HT-29 (cell line): ENCODE results near the gene OR1E2. TPM values are rescaled to one million over a fixed set of nuclear protein-coding genes. Genes with fewer than 3 reads are reported as not detected.
"Not testable (repeated sequence)": the region's sequence is repeated elsewhere in the genome, so short reads cannot be mapped to it uniquely, and the experiment has no call there.

Experiments used
- DNase-seq: peaks from one replicate; pipeline ENCODE4 v3.0.0-alpha.2; 2015; ENCODE audit warnings: low spot score
- total RNA-seq: library from RNA; depleted of rRNA; stranded (reverse); fragments of >200 nt; shearing (Covaris generic); gene quantifications from 2 replicates; pipeline ENCODE4 v1.2.3, GENCODE V29; 2014; rRNA removed

Gene OR1E2
- total RNA-seq, 1 experiment from 2014 or later, result not detected

- DNase-seq, result not testable (repeated sequence)
Observed at GRCh38 chr17:3397801-3398200, 35.8 kb downstream of the OR1E2 start.

- no peak for DNase-seq
Observed at GRCh38 chr17:3389791-3390190, 43.9 kb downstream of the OR1E2 start.

DNA sequence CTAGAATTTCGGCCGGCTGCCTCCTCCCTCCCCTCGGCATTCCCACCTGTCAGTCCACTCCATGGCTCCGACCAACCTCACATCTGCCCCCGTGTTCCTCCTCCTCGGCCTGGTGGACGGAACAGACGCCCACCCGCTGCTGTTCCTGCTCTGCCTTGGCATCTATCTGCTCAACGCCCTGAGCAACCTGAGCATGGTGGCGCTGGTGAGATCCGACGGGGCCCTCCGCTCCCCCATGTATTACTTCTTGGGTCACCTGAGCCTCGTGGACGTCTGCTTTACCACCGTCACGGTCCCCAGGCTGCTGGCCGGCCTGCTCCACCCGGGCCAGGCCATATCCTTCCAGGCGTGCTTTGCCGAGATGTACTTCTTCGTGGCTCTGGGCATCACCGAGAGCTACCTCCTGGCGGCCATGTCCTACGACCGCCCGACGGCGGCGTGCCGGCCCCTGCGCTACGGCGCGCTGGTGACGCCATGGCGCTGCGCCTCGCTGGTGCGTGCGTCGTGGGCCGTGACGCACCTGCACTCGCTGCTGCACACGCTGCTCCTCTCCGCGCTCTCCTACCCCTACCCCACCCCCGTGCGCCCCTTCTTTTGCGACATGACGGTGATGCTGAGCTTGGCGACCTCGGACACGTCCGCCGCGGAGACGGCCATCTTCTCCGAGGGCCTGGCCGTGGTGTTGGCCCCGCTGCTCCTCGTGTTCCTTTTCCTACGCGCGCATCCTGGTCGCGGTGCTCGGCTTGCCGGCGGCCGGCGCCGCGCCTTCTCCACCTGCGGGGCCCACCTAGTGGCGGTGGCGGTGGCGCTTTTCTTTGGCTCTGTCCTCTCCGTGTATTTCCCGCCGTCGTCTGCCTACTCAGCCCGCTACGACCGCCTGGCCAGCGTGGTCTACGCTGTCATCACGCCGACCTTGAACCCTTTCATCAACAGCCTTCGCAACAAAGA, 47.5 kb downstream of the OR1E2 start, which contains the start of gene OR3A2:
Gene OR3A2 (minus strand): TSS at position 440 of the 948 bp plus-strand sequence.
- no peak for DNase-seq

Other genes with a start within 250 kb of the OR1E2 start
- gene OR1A2, start 236.3 kb downstream of the OR1E2 start, total RNA-seq, result not detected in 2 replicates
- not detected in 2 replicates for gene OR1A1, start 226.2 kb downstream of the OR1E2 start, total RNA-seq
- not detected in 2 replicates for gene OR3A1, start 135.5 kb downstream of the OR1E2 start, total RNA-seq
- not detected in 2 replicates for gene OR3A2, start 47.5 kb downstream of the OR1E2 start, total RNA-seq
- not detected in 2 replicates for gene OR1E1, start 35.4 kb downstream of the OR1E2 start, total RNA-seq
- gene OR3A3, start 22.5 kb downstream of the OR1E2 start, total RNA-seq, result not detected in 2 replicates
- gene SPATA22, start 38.0 kb upstream of the OR1E2 start, total RNA-seq, result not detected in 2 replicates
- not detected in 2 replicates for gene ASPA, start 42.2 kb upstream of the OR1E2 start, total RNA-seq
- gene TRPV3, start 124.0 kb upstream of the OR1E2 start, total RNA-seq, result 0.94 and 2.1 TPM in 2 replicates
- 1.5 TPM in 2 replicates for gene TRPV1, start 175.6 kb upstream of the OR1E2 start, total RNA-seq
- 16.1 and 21.2 TPM in 2 replicates for gene SHPK, start 202.4 kb upstream of the OR1E2 start, total RNA-seq
- 10.3 and 18.4 TPM in 2 replicates for gene CTNS, start 202.9 kb upstream of the OR1E2 start, total RNA-seq
- 121 and 128 TPM in 2 replicates for gene TAX1BP3, start 234.7 kb upstream of the OR1E2 start, total RNA-seq
- gene EMC6, start 235.0 kb upstream of the OR1E2 start, total RNA-seq, result 35.5 and 54.7 TPM in 2 replicates